ENCODE measurements around the gene LTB4R2. TPM values are rescaled to one million over a fixed set of nuclear protein-coding genes. Genes with fewer than 3 reads are reported as not detected.

Gene LTB4R2, protein sequence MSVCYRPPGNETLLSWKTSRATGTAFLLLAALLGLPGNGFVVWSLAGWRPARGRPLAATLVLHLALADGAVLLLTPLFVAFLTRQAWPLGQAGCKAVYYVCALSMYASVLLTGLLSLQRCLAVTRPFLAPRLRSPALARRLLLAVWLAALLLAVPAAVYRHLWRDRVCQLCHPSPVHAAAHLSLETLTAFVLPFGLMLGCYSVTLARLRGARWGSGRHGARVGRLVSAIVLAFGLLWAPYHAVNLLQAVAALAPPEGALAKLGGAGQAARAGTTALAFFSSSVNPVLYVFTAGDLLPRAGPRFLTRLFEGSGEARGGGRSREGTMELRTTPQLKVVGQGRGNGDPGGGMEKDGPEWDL
- total RNA-seq (2014; rRNA removed; shearing (Covaris generic)): 7.7 and 8.6 TPM in 2 replicates
- polyA plus RNA-seq (2014; cell fraction: nucleus; rRNA removed): 108 and 148 TPM in 2 replicates

DNA sequence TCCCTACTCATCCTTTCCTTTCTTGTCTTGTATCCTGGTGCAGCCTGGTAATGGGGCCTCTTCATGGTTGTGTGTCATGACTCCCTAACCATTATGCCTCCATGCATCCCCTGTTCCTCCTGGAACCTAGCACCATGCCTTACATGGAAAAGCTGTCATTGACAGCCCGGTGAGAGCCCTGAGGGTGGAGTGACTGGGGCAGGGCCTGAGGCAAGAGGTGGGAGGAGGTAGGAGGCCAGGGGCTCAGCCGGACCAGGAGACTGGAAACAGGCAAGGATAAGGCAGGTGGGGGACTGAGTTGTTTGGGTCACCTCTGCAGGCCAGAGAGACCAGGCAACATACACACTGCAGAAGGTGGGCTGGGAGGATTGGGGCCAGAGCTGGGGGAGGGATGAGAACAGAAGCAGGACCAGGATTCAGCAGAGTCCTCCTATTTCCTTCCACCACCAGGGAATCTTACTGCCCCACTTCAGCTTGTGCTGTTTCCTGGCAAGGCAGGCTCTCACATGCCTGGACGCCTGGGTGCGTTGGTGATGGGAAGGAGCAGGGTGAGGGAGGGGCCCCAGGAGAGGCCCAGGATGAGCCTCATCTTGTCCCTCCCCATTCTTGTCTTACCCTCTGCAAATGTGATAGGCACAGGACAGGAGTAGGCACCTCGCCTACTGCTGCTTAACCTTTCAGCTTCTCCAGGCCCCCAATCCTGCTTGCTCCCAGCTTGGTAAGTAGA is at the start of gene LTB4R2:
TSS of gene LTB4R2 (plus strand) at position 603 of the 727 bp plus-strand sequence. CDS start 525 bp downstream, outside the sequence.
- no peak for DNase-seq (ENCODE audit: extremely low read depth, low read depth)

DNA sequence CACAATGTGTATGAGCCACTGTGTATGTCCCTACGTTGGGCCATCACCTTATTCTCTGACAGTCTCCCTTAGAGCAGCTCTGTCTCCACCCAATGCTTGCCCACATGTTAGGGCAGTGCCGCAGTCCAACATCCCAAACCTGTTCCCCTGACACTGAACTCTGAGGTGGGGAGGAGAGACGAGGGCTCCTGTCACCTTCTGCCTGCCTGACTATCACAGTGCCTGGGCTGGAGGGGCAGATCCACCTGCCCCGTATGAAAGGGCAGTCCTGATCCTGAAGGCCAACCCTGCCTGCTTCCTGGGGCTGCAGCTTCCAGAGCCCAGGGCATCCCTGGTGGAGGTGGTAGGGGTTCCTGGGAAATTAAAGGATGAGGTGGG is 49.2 kb upstream of the LTB4R2 start:
- no peak for DNase-seq (ENCODE audit: extremely low read depth, low read depth)

DNA sequence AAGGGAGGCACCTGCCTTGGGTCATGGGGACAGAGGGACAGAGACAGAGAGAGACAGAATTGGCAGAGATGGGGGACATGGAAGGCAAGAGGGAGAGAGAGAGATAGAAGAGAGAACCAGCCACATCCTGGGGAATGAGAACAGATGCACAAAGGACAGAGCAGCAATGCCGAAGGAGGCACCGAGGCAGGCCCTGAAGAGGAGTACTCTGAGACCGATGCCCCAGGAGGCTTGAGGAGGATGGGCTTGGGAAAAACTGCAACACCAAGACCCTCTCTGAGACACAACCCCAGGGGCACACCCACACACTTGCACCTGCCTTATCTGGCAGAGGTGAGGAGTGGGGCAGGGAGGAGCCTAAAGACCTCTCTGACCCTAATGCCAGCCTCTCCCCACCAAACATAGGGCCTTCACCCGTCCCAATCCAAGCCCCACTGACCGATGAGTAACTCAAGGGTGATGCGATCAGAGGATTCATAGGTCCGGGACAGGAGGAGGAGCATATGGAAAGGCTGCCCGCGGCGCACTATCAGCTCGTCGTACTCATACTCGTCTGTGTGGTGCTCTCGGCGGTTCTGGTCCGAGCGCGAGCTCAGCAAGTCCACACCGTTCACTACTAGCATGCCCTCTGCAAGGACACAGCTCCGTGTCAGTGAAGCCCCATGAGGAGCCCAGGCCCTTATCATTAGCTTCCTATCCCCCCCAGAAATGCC is 48.5 kb upstream of the LTB4R2 start:
- no peak for DNase-seq (ENCODE audit: extremely low read depth, low read depth)

DNA sequence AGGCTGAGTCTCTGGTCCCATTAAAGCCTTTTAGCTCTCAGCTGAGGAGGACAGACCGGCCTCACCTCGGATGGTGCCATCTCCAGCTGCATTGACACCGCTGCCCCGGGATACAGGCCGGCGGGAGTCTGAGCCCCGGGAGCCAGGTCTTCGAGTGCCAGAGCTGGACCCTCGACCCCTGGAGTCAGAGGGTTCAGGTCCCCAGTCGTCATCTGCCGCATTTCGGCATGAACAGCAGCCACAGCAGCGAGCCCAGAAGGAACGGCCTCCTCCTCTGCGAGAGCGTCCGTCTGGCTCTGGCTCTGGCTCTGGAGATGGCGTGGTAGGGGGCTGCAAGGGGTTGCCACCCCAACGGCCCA is 48.0 kb upstream of the LTB4R2 start:
- DNase-seq (ENCODE audit: extremely low read depth, low read depth): no peak

DNA sequence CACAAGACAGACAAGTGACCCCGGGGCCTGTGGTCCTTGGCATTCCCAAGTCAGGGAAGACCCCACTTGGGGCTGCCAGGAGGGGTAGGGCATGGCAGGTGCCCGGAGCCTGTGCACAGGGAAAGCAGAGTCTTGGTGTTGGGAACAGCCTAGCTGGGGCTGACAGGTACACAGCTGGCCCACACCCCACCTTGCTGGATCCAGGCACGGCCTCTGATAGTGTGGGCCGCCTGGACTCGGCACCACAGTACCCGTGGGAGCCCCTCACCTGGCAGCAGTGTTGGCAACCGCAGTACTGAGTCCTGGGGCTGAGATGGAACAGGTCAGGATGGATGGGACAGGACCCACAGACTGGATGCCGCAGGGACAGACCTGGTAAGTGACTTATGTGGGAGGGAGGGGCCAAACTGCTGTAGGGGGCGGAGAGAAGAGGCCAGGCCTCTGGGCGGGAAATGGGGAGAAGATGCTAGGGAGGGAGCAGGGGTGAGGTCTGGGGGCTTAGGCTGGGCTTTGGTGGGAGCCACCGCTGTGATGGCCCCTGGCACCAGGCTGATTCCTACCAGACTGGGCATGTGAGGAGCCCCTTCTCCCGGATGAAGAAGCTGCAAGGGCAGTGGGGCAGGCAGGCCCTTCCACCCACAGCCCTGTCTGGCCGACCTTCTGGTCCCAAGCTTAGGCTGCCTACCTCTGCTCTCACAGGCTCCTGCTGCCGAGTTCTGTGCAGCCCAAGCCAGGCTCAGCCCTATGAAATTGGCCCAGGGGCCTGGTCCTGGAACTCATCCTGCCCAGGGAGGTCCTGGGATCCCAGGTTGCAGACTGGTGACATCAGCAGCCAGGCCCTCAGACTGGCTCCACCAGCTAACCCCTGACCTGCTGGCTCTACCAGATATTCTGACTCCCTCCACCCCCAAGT is 46.9 kb upstream of the LTB4R2 start, which contains the start of gene TGM1:
TSS of gene TGM1 (minus strand) at position 357 of the 913 bp plus-strand sequence. CDS start 825 bp downstream, outside the sequence.
- no peak for DNase-seq (ENCODE audit: extremely low read depth, low read depth)

DNA sequence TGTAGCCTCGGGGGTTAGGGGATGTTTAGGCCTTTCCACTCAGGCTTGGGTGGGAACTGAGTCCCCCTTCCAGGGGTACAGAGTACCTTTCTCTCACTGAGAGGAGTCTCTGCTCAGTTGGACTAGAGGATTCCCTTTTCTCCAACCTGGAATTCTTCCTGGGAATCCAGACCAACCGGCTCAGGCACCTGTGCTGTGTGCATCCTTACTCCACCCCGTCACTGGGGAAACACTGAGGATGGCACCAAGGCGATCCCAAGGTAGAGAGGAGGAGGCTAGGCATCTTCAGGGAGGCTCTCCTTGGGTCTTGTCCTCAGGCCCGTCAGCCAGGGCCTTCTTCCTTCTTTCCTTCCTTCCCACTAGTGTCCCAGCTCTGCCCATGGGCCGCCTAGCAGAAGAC is 46.1 kb upstream of the LTB4R2 start:
- DNase-seq (ENCODE audit: extremely low read depth, low read depth): no peak

DNA sequence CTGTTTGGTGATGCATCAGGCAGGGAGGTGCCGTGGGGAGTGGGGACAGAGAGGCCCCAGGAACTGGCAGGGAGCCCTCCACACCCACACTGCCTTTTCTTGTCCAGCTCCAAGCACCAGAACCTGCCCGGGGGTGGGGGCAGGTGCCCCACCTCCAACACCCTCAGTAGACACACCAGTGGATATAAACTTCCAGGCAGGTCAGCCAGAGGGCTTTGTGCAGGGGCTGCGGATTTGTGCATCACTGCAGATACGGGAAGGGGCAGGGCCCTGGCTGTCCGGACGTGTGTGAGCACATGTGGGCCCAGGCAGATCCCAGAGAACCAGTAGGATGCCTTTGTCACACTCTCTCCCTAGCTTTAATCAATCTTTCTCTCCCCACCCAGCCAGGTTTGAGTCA is 45.6 kb upstream of the LTB4R2 start:
- DNase-seq (ENCODE audit: extremely low read depth, low read depth): no peak

DNA sequence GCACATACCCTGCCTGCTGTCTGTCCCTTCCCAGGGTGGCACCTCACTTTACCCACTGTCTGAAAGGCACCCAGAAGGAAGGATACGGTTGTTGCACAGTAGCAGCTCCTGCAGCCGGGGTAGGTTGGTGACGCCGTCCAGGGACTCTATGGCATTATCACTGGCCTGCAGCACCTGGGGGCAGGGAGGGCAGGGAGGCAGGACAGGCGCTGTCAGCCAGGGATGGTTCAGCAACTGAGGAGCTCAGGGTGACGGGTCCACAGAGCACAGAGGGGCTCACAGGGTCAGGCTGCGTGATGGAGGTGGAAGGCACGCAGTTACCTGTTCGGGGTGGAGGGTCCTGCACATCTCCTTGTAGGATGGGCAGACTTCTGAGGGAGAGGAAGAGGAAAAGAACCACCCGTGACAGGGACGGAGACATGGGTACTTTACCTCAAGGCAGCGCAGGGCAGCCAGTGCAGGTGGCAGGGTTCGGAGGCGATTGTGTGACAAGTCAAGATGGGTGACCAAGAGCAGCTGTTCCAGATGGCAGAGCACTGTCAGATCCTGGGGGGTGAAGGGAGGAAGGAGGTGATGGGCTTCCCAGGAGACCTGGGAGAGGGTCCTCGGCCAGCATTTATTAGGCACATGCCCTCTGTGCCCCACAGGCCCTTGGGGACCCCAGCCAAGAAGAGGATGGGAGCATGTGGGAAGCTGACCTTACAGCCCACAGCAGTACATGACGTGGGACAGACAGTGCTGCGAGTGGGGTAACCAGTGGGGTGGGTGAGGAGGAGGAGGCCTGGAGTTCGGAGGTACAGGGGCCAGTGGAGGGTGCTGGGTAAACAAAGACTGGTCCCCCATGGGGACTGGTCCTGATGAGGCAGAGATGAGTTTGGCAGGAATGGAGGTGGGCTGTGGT is 43.3 kb upstream of the LTB4R2 start:
- no peak for DNase-seq (ENCODE audit: extremely low read depth, low read depth)

DNA sequence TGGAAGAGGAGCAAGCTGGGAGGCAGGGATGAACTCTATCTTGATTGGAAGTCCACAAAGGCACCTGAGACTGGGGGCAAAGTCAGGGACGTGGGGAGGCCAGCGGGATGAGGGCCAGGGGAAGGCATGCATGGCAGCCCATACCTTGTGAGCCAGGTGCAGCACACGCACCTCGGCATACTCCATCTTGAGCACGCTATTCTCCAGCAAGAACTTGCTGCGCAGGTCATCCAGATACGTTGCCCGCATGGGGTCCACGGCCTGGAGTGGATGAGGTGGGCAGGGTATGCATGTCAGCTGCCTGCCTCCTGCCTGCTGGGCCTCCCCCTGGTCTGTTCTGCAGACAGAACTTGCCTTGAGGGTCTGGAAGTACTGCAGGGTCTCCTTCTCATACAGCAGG is 42.4 kb upstream of the LTB4R2 start:
- DNase-seq (ENCODE audit: extremely low read depth, low read depth): no peak

DNA sequence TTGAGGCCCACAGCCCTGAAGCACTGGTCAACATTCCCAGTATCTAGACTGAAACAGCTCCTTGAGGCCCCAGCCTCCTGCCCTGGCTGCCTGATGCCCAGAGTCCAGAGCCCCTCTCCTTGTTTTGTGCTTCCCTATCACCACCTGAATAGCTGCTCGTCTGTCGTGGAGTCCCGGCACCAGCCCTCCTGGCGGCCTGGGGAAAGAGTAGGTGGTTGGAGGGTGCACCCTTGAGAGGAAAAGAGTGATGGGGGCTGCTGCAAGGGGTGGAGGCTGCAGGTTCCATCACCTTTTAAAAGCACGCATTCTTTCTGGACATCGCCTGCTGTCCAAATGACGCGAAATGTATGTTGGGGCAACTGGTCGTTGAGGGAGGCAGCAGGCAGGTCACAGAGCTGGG is 41.7 kb upstream of the LTB4R2 start:
- DNase-seq (ENCODE audit: extremely low read depth, low read depth): no peak

DNA sequence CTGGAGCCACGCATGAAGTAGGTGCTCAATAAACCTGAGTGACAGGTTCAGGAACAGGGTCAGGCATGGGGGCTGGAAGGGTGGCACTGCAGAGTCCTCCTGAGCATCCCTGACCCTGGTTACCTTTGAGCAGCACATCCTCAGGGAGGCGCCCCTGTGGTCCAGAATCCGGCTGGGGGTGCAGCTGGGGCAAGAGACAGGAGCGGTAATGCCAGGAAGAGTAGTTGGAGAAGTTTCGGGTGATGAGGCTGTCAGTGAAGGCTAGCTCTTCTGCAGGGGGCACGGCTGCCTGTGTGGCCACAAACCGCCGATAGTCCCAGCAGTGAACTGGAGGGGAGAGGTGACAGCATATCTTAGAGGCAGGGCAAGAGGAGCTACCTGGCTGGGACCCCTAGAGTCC is 40.6 kb upstream of the LTB4R2 start:
- no peak for DNase-seq (ENCODE audit: extremely low read depth, low read depth)

DNA sequence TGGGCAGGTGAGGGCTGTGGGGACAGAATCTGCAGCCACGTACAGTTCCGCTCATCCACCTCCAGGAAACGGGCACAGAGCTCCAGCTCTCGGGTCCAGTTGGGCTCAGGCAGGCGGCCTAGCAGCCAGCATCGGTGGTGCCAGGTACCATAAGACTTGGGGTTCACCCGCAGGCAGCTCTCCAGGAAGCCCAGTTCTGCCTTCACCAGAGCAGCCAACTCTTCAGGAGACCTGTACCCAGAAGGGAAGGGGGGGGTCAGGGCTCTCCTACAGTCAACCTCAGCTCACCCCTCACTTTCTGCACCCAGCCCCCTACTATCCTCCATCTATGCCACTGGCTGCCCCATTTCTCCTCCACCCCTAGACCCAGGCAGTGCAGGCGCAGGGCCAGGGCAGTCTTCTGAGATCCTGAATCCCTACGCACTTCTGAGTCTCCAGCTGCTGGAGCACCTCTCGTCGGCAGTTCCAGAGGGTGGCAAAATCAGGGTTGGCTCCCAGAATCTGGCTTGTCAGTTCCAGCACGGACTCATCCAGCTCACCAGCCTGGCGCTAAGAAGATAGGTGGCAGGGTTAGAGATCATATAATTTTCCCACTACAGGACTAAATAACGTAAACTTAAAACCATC is 39.9 kb upstream of the LTB4R2 start:
- no peak for DNase-seq (ENCODE audit: extremely low read depth, low read depth)

DNA sequence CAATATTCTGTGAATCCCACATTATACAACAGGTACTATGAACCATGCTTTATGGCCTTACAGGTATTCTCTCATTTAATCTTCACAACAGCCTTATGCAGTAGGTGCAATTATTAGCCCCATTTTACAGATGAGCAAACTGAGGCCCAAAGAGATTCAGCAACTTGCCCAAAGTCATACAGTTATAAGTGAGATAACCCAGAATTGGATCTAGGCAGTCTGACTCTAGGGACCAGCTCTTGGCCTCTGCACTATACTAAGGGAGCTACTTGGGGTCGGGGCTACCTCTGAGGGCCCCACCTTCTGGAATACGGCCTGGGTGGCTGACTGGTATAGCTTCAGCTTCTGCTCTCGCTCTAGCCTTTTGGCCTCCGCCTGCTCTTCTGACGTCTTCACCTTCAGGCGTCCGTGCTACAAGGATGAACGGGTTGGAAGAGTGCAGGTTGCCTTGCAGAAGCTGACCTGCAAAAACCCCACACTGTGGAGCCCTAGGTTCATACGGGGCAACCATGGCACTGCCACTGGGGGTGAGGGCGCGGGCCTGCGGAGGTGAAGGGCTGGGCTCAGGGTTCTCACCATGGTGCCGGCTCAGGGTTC is 39.3 kb upstream of the LTB4R2 start:
- no peak for DNase-seq (ENCODE audit: extremely low read depth, low read depth)

DNA sequence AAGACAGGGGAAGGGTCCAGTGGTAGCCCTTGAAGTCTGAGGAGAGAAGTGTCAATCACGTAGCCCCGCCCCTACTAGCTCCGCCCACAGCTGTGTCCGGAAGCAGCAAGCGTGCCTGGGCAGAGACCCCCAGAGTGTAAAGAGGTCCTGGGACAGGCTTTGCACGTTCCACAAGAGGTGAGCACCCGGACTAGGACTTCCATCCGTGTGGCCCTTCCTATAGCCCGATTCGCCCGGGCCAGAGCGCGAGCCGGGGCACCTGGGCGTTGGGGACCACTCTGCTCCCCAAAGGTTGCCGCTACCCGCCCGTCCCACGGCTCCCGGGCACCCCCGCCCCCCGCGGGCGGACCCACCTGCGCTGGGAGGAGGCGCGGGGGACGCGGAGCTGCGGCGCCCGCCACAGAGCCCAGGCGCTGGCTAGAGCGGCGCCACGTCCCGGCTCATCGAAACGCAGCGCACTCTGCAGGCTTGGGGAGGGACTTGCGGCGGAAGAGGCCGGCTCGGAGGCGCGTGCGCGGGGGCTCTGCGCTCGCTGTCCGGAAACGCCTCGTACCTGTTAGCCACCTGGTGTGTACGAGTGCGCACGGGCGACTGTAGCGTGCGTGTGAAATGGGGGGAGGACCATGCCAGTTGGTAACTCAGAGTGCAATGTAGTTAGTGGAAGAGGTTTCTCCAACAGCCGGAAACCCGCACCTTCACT is 38.7 kb upstream of the LTB4R2 start, which contains the start of gene RABGGTA:
TSS of gene RABGGTA (minus strand) at position 464 of the 700 bp plus-strand sequence. CDS start 482 bp downstream, outside the sequence.
- DNase-seq (ENCODE audit: extremely low read depth, low read depth): peak; percentile 82

DNA sequence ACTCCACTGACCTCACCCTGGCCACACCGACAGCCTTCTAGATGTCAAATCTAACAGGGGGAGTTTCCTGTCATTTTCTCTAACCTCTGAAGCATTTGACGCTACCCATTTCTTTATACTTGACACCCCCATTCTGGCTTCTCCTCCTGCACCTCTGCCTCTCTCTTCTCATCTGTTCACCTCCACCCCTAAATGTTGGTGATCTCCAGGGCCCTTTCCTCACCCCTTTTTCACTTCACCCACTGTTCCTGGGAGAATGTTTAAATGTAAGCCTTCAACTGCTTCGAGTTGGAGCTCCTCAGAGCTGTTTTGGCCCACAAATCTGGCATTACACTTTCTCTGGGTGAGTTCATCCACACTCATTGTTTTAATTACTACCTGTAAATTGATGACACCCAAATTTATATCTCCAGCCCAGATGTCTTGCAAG is 38.1 kb upstream of the LTB4R2 start:
- DNase-seq (ENCODE audit: extremely low read depth, low read depth): no peak

DNA sequence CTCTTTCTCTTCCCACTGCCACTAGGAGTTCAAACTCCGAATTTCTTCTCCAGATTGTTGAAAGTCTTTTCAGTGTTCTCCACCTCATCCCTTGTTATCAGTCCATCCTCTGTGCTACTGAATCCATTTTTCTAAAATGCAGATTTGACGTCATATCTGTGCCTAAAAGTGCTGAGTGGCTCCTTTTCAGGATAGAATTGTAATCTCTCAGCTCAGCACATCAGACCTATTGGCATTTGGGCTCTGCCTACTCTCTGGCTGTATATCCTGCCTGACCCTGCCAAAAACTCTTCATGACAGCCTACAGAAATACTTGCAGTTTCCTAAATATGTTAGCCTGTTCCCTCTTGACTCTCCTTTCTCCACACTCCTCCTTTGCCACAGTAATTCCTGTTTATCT is 37.5 kb upstream of the LTB4R2 start:
- no peak for DNase-seq (ENCODE audit: extremely low read depth, low read depth)

DNA sequence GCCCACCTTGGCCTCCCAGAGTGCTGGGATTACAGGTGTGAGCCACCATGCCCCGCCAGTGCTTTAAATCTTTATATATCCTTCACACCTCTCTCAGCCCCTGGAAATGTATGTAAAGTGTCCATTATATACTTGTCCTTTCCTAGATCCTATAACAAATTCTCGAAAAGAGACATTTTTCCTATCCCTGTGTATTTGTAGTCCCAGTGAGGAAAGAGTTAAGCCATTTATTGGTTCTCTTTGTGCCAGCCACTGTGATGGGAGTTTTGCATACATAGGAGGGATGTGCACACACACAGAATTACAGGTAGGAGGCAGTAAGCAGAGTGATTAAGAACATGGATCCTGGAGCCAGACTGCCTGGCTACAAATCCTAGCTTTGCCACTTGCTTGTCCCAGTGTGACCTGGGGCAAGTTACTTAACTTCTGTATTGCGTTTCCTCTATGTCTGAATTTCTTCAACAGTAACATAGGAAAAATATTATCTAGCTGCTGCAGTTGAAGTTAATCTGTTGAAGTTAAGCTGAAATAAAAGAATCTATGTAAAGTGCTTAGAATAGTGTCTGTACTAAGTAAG is 36.4 kb upstream of the LTB4R2 start:
- no peak for DNase-seq (ENCODE audit: extremely low read depth, low read depth)
